ENCODE data around the gene LRP10.

The LRP10 gene

DNA sequence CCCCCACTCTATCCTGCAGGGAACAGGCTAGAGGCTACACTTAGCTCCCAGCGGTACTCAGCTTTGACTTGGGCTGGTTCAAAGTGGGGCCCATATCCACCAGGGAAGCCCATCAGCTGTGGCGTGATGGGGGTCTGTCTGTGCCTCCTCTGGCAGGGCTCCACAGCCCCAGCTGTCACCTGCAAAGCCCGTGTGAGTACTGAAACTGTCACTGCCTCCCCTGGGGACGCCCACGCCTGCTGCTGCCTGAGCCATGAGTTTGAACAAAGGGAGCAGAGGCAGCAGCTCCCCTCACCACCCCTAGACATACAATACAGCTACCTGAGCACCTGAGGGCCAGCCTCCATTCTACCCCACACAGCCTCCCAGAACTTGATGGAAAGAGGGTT is 16.4 kb downstream of the LRP10 start:
- H2BK5ac ChIP-seq (ENCODE audit: low read depth, low read length, poor library complexity) = no peak overlapping the region
- peak overlapping the region; percentile 26 for H4K12ac ChIP-seq (ENCODE audit: low read depth, low read length)
- no CpG with 5 or more reads among the region's 5 CpGs for WGBS (ENCODE audit: extremely low coverage, insufficient coverage, insufficient read length)
- H3K79me2 ChIP-seq (ENCODE audit: control insufficient read depth, insufficient read depth, low read length, poor library complexity) = no peaks in the 10 kb centered on the region
- peaks cover 8 to 12% of the 10 kb centered on the region in 2 experiments for H3K4me1 ChIP-seq (ENCODE audit: control insufficient read depth in 1 of 2, insufficient read depth in 2 of 2, low read length in 2 of 2)
- H3K79me1 ChIP-seq (ENCODE audit: low read length) = peaks cover 10% of the 10 kb centered on the region
- H3K27me3 ChIP-seq (ENCODE audit: insufficient read depth, low read length) = no peaks in the 10 kb centered on the region
- peak overlapping the region; percentile 57 for H2AK5ac ChIP-seq (ENCODE audit: low read length)
- H4K91ac ChIP-seq (ENCODE audit: low read depth, low read length) = peak overlapping the region; percentile 51
- no peak overlapping the region for H3K9ac ChIP-seq (ENCODE audit: low read length)
- H3K4me2 ChIP-seq (ENCODE audit: low read length) = peak overlapping the region; percentile 73
- no peak overlapping the region for H2BK12ac ChIP-seq (ENCODE audit: low read length)
- no peaks in the 10 kb centered on the region for H3K9me3 ChIP-seq (ENCODE audit: insufficient read depth, low read depth, low read length)
- H3K4ac ChIP-seq (ENCODE audit: low read depth, low read length) = no peak overlapping the region
- no peak overlapping the region for H2BK120ac ChIP-seq (ENCODE audit: insufficient read depth, low read length, poor library complexity)
- peak overlapping the region; percentile 63 for H4K8ac ChIP-seq (ENCODE audit: low read depth, low read length)
- H3K4me3 ChIP-seq (ENCODE audit: low read depth, low read length) = no peak overlapping the region
- DNase-seq = no peak
- H2AFZ ChIP-seq (ENCODE audit: insufficient read depth, low read length, poor library complexity) = peak overlapping the region; percentile 5
- H3K36me3 ChIP-seq (ENCODE audit: control insufficient read depth in 1 of 2, insufficient read depth in 2 of 2, low read length in 2 of 2) = peaks cover 0 to 3% of the 10 kb centered on the region in 2 experiments
- no peak overlapping the region for H3K27ac ChIP-seq (ENCODE audit: low read depth, low read length)
- no peak overlapping the region for H3K23ac ChIP-seq (ENCODE audit: low read length)
- no peak overlapping the region for H3K14ac ChIP-seq (ENCODE audit: low read length)
- no peak overlapping the region for H3K18ac ChIP-seq (ENCODE audit: low read length)

DNA sequence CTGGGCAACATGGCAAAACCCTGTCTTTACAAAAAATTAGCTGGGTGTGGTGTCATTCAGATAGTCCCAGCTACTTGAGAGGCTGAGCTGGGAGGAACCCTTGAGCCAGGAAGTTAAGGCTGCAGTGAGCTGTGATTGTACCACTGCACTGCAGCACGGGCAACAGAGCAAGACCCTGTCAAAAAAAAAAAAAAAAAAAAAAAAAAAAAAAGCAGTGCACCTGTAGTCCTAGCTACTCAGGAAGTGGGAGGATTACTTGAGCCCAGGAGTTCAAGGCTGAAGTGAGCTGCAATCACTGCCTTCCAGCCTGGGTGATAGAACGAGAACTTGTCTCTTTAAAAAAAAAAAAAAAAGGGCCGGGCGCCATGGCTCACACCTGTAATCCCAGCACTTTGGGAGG is 17.1 kb downstream of the LRP10 start:
- no peak overlapping the region for H2AFZ ChIP-seq (ENCODE audit: insufficient read depth, low read length, poor library complexity)
- H3K4me1 ChIP-seq (ENCODE audit: control insufficient read depth in 1 of 2, insufficient read depth in 2 of 2, low read length in 2 of 2) = peaks cover 4 to 7% of the 10 kb centered on the region in 2 experiments
- H4K8ac ChIP-seq (ENCODE audit: low read depth, low read length) = no peak overlapping the region
- no peak overlapping the region for H2AK5ac ChIP-seq (ENCODE audit: low read length)
- H3K27me3 ChIP-seq (ENCODE audit: insufficient read depth, low read length) = no peaks in the 10 kb centered on the region
- no peak for DNase-seq
- no peaks in the 10 kb centered on the region for H3K79me2 ChIP-seq (ENCODE audit: control insufficient read depth, insufficient read depth, low read length, poor library complexity)
- H4K91ac ChIP-seq (ENCODE audit: low read depth, low read length) = no peak overlapping the region
- H3K4ac ChIP-seq (ENCODE audit: low read depth, low read length) = no peak overlapping the region
- H2BK12ac ChIP-seq (ENCODE audit: low read length) = no peak overlapping the region
- H3K79me1 ChIP-seq (ENCODE audit: low read length) = peaks cover 6% of the 10 kb centered on the region
- no peak overlapping the region for H2BK5ac ChIP-seq (ENCODE audit: low read depth, low read length, poor library complexity)
- H3K36me3 ChIP-seq (ENCODE audit: control insufficient read depth in 1 of 2, insufficient read depth in 2 of 2, low read length in 2 of 2) = peaks cover 0 to 3% of the 10 kb centered on the region in 2 experiments
- H2BK120ac ChIP-seq (ENCODE audit: insufficient read depth, low read length, poor library complexity) = no peak overlapping the region
- H3K4me2 ChIP-seq (ENCODE audit: low read length) = no peak overlapping the region
- WGBS (ENCODE audit: extremely low coverage, insufficient coverage, insufficient read length) = no CpG with 5 or more reads among the region's 4 CpGs
- no peak overlapping the region for H3K18ac ChIP-seq (ENCODE audit: low read length)
- H4K12ac ChIP-seq (ENCODE audit: low read depth, low read length) = no peak overlapping the region
- no peak overlapping the region for H3K14ac ChIP-seq (ENCODE audit: low read length)
- H3K4me3 ChIP-seq (ENCODE audit: low read depth, low read length) = no peak overlapping the region
- H3K9ac ChIP-seq (ENCODE audit: low read length) = no peak overlapping the region
- H3K23ac ChIP-seq (ENCODE audit: low read length) = no peak overlapping the region
- H3K9me3 ChIP-seq (ENCODE audit: insufficient read depth, low read depth, low read length) = no peaks in the 10 kb centered on the region
- H3K27ac ChIP-seq (ENCODE audit: low read depth, low read length) = no peak overlapping the region

DNA sequence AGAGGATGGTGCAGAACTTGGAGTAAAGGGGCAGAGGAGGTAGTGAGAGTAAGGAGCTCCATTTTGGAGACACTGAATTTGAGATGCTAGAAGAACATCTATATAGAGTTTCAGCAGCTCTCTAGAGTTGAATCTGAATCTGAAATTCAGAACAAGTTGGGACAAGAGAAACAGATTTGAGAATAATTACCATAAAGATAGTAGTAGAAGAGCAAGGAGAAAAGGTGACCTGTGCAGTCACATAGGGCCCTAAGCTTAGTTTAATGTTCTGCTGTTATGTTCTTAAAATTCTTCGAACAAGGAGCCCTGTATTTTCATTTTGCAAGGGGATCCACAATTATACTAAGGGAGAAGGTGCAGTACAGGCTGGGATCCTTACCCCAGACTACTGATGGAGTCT is 18.9 kb downstream of the LRP10 start:
- Histone ChIP-seq H3K4ac (ENCODE audit: low read depth, low read length) (no peak overlapping the region), H3K36me3 (ENCODE audit: control insufficient read depth in 1 of 2, insufficient read depth in 2 of 2, low read length in 2 of 2) (peaks cover 0 to 3% of the 10 kb centered on the region in 2 experiments), H3K27ac (ENCODE audit: low read depth, low read length) (no peak overlapping the region), H2AK5ac (ENCODE audit: low read length) (no peak overlapping the region), H3K23ac (ENCODE audit: low read length) (no peak overlapping the region), H3K27me3 (ENCODE audit: insufficient read depth, low read length) (no peaks in the 10 kb centered on the region), H3K4me2 (ENCODE audit: low read length) (no peak overlapping the region), H3K14ac (ENCODE audit: low read length) (no peak overlapping the region), H3K4me1 (ENCODE audit: control insufficient read depth in 1 of 2, insufficient read depth in 2 of 2, low read length in 2 of 2) (peaks cover 4 to 7% of the 10 kb centered on the region in 2 experiments), H2BK12ac (ENCODE audit: low read length) (no peak overlapping the region), H2AFZ (ENCODE audit: insufficient read depth, low read length, poor library complexity) (no peak overlapping the region), H3K79me2 (ENCODE audit: control insufficient read depth, insufficient read depth, low read length, poor library complexity) (no peaks in the 10 kb centered on the region), H3K9ac (ENCODE audit: low read length) (no peak overlapping the region), H3K9me3 (ENCODE audit: insufficient read depth, low read depth, low read length) (no peaks in the 10 kb centered on the region), H2BK120ac (ENCODE audit: insufficient read depth, low read length, poor library complexity) (no peak overlapping the region), H4K12ac (ENCODE audit: low read depth, low read length) (no peak overlapping the region), H4K8ac (ENCODE audit: low read depth, low read length) (no peak overlapping the region), H3K18ac (ENCODE audit: low read length) (no peak overlapping the region), H4K91ac (ENCODE audit: low read depth, low read length) (no peak overlapping the region), H2BK5ac (ENCODE audit: low read depth, low read length, poor library complexity) (no peak overlapping the region), H3K79me1 (ENCODE audit: low read length) (peaks cover 6% of the 10 kb centered on the region), H3K4me3 (ENCODE audit: low read depth, low read length) (no peak overlapping the region)
- no peak for DNase-seq
- WGBS (ENCODE audit: extremely low coverage, insufficient coverage, insufficient read length) = no CpG with 5 or more reads among the region's 1 CpG

DNA sequence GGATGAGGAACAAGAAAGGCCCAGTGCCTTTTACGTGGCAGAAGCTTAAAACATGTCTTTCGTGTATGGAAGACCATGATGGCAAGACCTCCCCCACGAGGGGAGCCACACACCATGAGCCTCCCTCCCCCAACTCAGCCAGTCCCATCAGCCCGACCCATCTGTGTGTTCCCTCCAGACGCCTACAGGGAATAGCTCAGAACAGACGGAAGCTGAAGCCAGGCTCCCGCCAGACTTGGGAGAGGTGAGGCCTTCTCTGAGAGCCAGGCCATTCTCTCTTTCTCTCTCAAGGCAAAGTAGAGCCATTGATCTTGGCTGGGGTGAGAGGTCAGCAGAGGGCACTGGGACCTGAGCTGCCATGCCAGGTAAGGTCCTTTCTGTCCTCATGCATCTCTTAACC is 20.9 kb downstream of the LRP10 start:
- Histone ChIP-seq H2AFZ (ENCODE audit: insufficient read depth, low read length, poor library complexity) (no peak overlapping the region), H3K4me3 (ENCODE audit: low read depth, low read length) (no peak overlapping the region), H2AK5ac (ENCODE audit: low read length) (no peak overlapping the region), H3K18ac (ENCODE audit: low read length) (no peak overlapping the region), H2BK12ac (ENCODE audit: low read length) (no peak overlapping the region), H2BK120ac (ENCODE audit: insufficient read depth, low read length, poor library complexity) (no peak overlapping the region), H3K4me2 (ENCODE audit: low read length) (no peak overlapping the region), H4K8ac (ENCODE audit: low read depth, low read length) (no peak overlapping the region), H4K91ac (ENCODE audit: low read depth, low read length) (no peak overlapping the region), H3K23ac (ENCODE audit: low read length) (no peak overlapping the region), H4K12ac (ENCODE audit: low read depth, low read length) (no peak overlapping the region), H3K14ac (ENCODE audit: low read length) (no peak overlapping the region), H3K79me2 (ENCODE audit: control insufficient read depth, insufficient read depth, low read length, poor library complexity) (no peaks in the 10 kb centered on the region), H3K4ac (ENCODE audit: low read depth, low read length) (no peak overlapping the region), H3K9me3 (ENCODE audit: insufficient read depth, low read depth, low read length) (no peaks in the 10 kb centered on the region), H3K9ac (ENCODE audit: low read length) (no peak overlapping the region), H3K27me3 (ENCODE audit: insufficient read depth, low read length) (no peaks in the 10 kb centered on the region), H3K4me1 (ENCODE audit: control insufficient read depth in 1 of 2, insufficient read depth in 2 of 2, low read length in 2 of 2) (peaks cover 0 to 4% of the 10 kb centered on the region in 2 experiments), H2BK5ac (ENCODE audit: low read depth, low read length, poor library complexity) (no peak overlapping the region), H3K36me3 (ENCODE audit: control insufficient read depth in 1 of 2, insufficient read depth in 2 of 2, low read length in 2 of 2) (peaks cover 0 to 3% of the 10 kb centered on the region in 2 experiments), H3K79me1 (ENCODE audit: low read length) (no peaks in the 10 kb centered on the region), H3K27ac (ENCODE audit: low read depth, low read length) (no peak overlapping the region)
- no CpG with 5 or more reads among the region's 7 CpGs for WGBS (ENCODE audit: extremely low coverage, insufficient coverage, insufficient read length)
- no peak for DNase-seq
